ENCODE measurements around the gene NOC3L. TPM values are rescaled to one million over a fixed set of nuclear protein-coding genes. Genes with fewer than 3 reads are reported as not detected.

Gene NOC3L
- total and polyA plus RNA-seq, 10 of the 15 experiments (the other 5 are each of a cell fraction or from before 2014, with no cell fraction given): 27.8 to 51.4 (median 40.5) TPM

DNA sequence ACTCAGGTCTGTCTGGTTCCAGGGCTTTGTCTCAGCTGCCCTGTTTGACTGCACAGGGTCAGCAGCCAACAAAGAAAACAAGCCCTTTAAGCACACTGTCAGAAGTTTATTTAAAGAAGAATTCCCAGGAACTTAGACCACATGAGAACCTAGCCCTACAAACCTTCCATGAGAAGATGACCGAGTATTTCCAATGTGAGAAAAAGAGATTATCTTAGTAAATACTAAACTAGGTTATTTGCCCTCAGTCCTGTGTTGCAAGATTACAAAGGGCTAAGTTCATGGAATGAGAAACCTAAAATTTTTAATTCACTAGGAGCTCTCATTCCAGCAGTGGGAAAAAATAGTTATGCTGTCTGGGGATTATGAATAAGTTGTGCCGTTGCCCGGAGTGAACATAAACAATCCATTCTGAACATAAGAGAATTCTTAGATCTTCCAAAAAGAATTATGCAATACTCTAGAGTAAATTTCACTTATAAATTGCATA, 46.7 kb downstream of the NOC3L start:
- Histone ChIP-seq H3K9me3 (replicated peaks; ENCODE audit: control insufficient read depth, insufficient read depth, low read length) (no peaks in the 10 kb centered on the region), H3K4me1 (ENCODE audit: control insufficient read depth, insufficient read depth, low read length) (no peaks in the 10 kb centered on the region), H2AFZ (ENCODE audit: control insufficient read depth, low read depth, low read length) (no peak overlapping the region), H3K4me3 (no peak overlapping the region), H3K27ac (ENCODE audit: control insufficient read depth, insufficient read depth) (no peak overlapping the region), H3K27me3 (replicated peaks in 1 of 2; ENCODE audit: control insufficient read depth in 2 of 2, insufficient read depth in 2 of 2, low read length in 1 of 2) (no peaks in the 10 kb centered on the region), H4K20me1 (ENCODE audit: control insufficient read depth, insufficient read depth) (no peaks in the 10 kb centered on the region), H3K79me2 (ENCODE audit: control insufficient read depth, insufficient read depth, low read length) (no peaks in the 10 kb centered on the region), H3K4me2 (ENCODE audit: control insufficient read depth, insufficient read depth) (no peak overlapping the region), H3K9ac (ENCODE audit: control insufficient read depth, insufficient read depth, low read length) (no peak overlapping the region), H3K36me3 (ENCODE audit: control insufficient read depth in 2 of 2, insufficient read depth in 2 of 2, low read length in 1 of 2) (peaks cover 0 to 3% of the 10 kb centered on the region in 2 experiments; a peak in 1 of 4 replicates)
- no TSS peak for BruUV-seq (replicated peaks)
- FAIRE-seq: no peak
- POLR2A ChIA-PET: no interaction called here
- intact Hi-C loops (cut with micrococcal nuclease; ENCODE audit: unreplicated experiment): no loop called here
- RAD21 ChIA-PET (ENCODE audit: unreplicated experiment): interaction anchor here (1.4 kb wide), 1 partner anchor 128 kb away, joined by 3 read pairs; no protein-coding TSS in a partner anchor
- SMC1A ChIA-PET (ENCODE audit: uncharacterized antibody, unreplicated experiment): interaction anchor here (1.0 kb wide), 1 partner anchor 9 kb away, joined by 4 read pairs; no protein-coding TSS in a partner anchor
- CTCF ChIA-PET: interaction anchor here (1.1 to 3.1 kb wide), 3 partner anchors 125 to 129 kb away, joined by 3 to 16 read pairs (median 8); no protein-coding TSS in a partner anchor
- in situ Hi-C loops (cut with MboI): loop anchor here (10.0 kb wide), 1 partner anchor 401 kb away; no protein-coding TSS in a partner anchor
- no peak for TF ChIP-seq SREBF2 (IDR thresholded peaks at IDR 0.05; ENCODE audit: low read length)
- TF ChIP-seq SRF (IDR thresholded peaks at IDR 0.05; ENCODE audit: low read depth in 2 of 2, low read length in 2 of 2): no peak
- no peak for TF ChIP-seq TBL1XR1 (IDR thresholded peaks at IDR 0.05; ENCODE audit: low read depth, low read length)
- WGBS (ENCODE audit: insufficient coverage, insufficient replicate concordance, low lambda C conversion rate, missing lambda C conversion rate): 100% methylated on average over 3 of the region's 3 CpGs
- DNase-seq (ENCODE audit: low read depth, low spot score): no peak
- no peak for ATAC-seq

DNA sequence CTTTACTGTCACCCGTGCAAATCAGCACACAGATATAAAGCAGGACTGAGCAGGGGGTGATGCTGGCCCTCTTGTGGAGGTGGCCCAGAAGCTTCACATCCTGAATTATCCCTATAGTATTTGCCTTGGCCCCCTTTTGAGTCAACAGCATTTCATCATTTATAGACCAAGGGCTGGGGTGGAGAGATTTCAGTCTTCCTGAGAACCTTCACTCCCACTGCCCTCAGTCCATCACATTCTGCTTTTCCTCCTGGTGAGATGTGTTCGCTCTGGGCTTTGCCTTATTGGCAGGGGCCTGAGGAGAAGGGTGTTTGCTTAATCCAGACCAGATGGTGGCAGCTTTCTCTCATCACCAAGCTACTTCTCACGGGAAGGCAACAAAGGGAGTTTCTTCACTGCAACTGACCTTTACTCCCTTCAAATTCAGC, 47.7 kb downstream of the NOC3L start:
- in situ Hi-C loops (cut with MboI): loop anchor here (10.0 kb wide), 1 partner anchor 400 kb away; no protein-coding TSS in a partner anchor
- TF ChIP-seq BCL3 (IDR thresholded peaks at IDR 0.05; ENCODE audit: borderline replicate concordance, insufficient read depth, low read depth, low read length, poor library complexity, severe bottlenecking) (no peak), CUX1 (IDR thresholded peaks at IDR 0.05; ENCODE audit: insufficient replicate concordance, low read depth, low read length) (no peak), JUND (IDR thresholded peaks at IDR 0.05; ENCODE audit: low read depth, low read length) (no peak)

More for the DNA sequence above, 47.7 kb downstream of the NOC3L start:
- no peak overlapping the region for H2AFZ ChIP-seq (ENCODE audit: control insufficient read depth, low read depth, low read length)
- 98% methylated on average over 3 of the region's 3 CpGs for WGBS (ENCODE audit: insufficient coverage, insufficient replicate concordance, low lambda C conversion rate, missing lambda C conversion rate)
- ChIA-PET CTCF (interaction anchor here (0.6 to 1.8 kb wide), 5 partner anchors 15 to 315 kb away, joined by 3 to 8 read pairs (median 3); no protein-coding TSS in a partner anchor), SMC1A (ENCODE audit: uncharacterized antibody, unreplicated experiment) (interaction anchor here (0.8 to 1.5 kb wide), 3 partner anchors 11 to 230 kb away, joined by 3 read pairs; no protein-coding TSS in a partner anchor), RAD21 (ENCODE audit: unreplicated experiment) (interaction anchor here (0.8 kb wide), 1 partner anchor 129 kb away, joined by 3 read pairs; no protein-coding TSS in a partner anchor), POLR2A (interaction anchor here (0.7 kb wide), 1 partner anchor 464 kb away, joined by 3 read pairs; no protein-coding TSS in a partner anchor)
- no peak overlapping the region for H3K27ac ChIP-seq (ENCODE audit: control insufficient read depth, insufficient read depth)
- 0 out of 4 replicates have a peak, but pooled peaks cover 0 to 2% of the 10 kb centered on the region in 2 experiments for H3K36me3 ChIP-seq (ENCODE audit: control insufficient read depth in 2 of 2, insufficient read depth in 2 of 2, low read length in 1 of 2)
- no peak for DNase-seq (ENCODE audit: low read depth, low spot score)
- H3K4me3 ChIP-seq: no peak overlapping the region
- H3K4me2 ChIP-seq (ENCODE audit: control insufficient read depth, insufficient read depth): no peak overlapping the region
- no peaks in the 10 kb centered on the region for H3K9me3 ChIP-seq (replicated peaks; ENCODE audit: control insufficient read depth, insufficient read depth, low read length)
- H3K79me2 ChIP-seq (ENCODE audit: control insufficient read depth, insufficient read depth, low read length): no peaks in the 10 kb centered on the region
- no TSS peak for BruUV-seq (replicated peaks)
- H3K27me3 ChIP-seq (replicated peaks in 1 of 2; ENCODE audit: control insufficient read depth in 2 of 2, insufficient read depth in 2 of 2, low read length in 1 of 2): no peaks in the 10 kb centered on the region
- no peaks in the 10 kb centered on the region for H3K4me1 ChIP-seq (ENCODE audit: control insufficient read depth, insufficient read depth, low read length)
- ATAC-seq: no peak
- intact Hi-C loops (cut with micrococcal nuclease; ENCODE audit: unreplicated experiment): no loop called here
- no peaks in the 10 kb centered on the region for H4K20me1 ChIP-seq (ENCODE audit: control insufficient read depth, insufficient read depth)
- no peak for FAIRE-seq
- H3K9ac ChIP-seq (ENCODE audit: control insufficient read depth, insufficient read depth, low read length): no peak overlapping the region

Measured in GM12878 (cell line).